Hematopoietic multipotent progenitor cell treated with erythropoietin and hydrocortisone succinate and interleukin-3 and kit ligand, for 17 days (in vitro differentiated cells): ENCODE results near the gene DYRK4.

Experiments
- DNase-seq: peaks from one replicate; pipeline ENCODE4 v3.0.0-alpha.2; 2015; ENCODE audit warnings: low spot score

Gene DYRK4

GRCh38 chr12:4563336-4563735, 1.3 kb downstream of the DYRK4 start:
- no peak for DNase-seq

DNA sequence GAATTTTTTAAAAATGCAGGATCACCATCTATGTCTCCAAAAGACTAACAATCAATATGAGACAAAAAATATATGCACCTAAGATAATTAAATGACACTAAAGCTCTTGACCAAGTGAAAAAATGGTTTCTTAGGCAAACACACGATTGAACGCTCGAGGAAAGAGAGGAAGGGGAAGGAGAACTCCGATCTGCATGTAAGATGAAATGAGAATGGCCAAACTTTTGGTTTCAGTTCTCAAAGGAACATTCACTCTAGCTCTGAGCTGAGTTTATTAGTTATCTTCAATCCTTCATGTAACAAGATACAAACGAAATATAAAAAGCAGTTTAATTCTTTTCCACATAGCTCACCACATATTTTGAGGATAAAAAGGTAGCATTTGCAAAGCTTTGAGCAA, 2.8 kb downstream of the DYRK4 start:
- no peak for DNase-seq

DNA sequence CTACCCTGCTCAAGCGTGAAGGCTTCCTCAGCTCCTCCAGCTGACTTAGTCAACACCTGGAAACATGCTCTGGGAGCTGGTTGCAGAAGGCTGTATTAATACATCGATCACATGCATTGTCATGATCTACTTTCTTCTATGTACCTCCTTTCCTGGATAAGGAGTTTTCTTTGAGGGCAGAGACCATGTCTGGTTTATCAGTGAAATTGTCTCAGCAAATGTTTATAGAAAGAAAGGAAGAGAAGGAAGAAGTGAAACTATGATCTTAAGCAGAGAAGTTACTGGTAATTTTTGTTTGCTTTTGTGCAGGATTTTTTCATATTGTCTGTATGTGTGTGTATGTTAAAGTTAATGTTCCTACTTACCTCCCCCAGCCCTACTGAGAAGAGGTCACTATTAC, 4.5 kb downstream of the DYRK4 start:
- DNase-seq: no peak

DNA sequence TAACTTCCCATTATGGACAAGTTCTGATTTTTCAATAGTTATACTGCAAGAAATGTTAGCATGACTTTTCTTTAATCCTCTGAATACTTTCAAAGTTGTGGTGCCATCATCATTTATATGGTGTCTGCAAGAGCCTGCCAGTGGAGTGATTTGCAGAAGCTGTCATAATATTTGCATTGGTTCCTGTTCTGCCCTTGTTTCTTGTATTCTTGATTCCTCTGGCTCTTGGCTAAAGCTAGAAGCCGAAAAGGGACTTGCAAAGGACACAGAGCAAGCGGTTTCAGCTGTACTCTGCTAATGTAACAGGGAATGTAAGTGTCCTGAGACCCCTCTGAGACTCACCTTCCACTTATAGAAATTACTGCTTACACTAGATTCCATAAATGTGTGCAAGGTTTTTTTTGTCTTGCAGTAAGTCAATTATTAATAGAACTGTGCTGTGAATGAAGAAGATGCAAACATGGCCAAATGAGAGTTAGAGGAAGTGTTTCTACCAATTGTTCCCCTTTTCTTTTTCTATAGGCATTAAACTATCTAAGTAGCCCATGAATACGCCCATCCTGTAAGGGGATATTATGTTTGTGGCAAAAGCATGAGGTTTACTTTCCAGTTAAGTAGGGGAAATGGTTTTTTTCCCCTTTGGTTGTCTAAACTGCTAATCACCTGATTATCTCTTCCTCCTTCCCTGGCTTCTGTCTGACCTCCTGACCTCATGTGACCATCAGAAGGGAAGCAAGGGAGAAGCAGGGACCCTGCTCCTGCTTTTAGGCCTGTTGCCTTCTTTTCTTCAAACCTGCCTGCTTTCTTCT, 5.3 kb downstream of the DYRK4 start:
- no peak for DNase-seq

DNA sequence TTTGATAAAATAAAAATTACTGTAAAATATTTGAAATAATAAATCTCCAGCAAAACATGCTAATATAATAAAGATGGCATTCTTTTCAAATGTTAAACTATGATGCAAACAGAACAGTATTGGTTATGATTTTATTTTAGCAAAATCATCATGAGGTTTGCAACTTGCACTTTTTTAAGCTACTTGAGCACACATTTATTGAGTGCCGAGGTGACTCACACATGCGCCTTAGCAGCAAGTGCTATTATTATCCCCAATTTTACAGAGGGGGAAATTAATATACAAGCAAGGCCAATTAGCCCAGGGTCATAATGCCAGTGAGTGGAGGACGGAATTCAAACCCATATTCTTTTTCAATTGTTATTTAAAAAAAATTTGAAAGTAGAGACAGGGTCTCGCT, 7.3 kb downstream of the DYRK4 start:
- no peak for DNase-seq

DNA sequence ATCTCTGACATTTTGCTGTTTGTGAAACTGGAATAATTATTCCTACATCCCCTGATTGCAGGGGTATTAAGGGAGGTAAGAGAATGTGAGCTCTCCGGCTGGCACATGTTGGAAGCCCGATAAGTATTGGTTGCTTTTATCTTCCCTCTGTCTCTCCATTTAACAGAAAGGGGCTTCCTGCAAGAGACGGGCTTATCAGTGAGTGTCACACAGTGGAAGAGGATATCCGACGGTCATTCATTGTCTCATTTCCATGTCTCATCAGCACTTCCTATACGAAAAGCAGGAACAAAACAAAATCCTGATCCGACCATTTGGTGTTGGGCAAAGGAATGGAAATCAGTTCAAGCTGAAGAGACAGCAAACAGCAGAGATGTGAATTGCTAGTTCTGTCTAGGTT, 10.7 kb downstream of the DYRK4 start:
- DNase-seq: no peak

GRCh38 chr12:4579305-4580102, 17.5 kb downstream of the DYRK4 start:
- no peak for DNase-seq

GRCh38 chr12:4580281-4580688, 18.3 kb downstream of the DYRK4 start:
- no peak for DNase-seq

DNA sequence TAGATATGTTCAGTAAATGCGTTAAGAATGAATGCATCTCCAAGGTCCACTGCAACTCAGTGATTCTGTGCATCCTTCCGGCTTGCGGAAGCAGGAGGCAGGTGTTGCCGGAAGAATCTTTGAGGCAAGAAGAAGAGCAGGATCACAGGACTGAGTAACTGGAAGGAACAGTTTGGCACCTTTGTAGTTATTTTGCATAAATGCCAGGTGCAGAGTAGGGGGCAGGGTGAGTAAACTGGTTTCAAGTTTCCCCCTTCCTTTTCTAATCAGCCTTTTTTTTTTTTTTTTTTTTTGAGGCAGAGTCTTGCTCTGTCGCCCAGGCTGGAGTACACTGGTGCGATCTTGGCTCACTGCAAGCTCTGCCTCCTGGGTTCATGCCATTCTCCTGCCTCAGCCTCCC, 22.3 kb downstream of the DYRK4 start:
- DNase-seq: no peak

DNA sequence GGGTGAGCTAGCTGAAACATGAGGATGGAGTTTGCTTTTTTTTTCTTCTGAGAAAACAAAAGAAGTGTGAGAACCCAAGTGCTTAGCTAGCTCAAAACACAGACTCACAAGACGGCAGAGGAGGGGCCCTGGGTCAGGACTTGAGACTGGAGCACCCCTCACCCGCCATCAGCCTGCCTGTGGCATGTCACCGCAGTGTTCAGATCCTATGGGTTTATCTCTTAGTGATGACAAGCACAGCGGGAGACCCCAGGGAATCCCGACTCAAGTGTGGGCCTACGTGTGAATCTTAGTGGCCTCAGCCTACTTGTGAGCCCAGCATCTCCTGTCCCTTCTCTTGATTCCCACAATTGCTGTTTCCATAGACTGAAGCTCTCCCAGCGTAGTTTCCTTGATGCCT, 22.9 kb downstream of the DYRK4 start:
- DNase-seq: no peak

DNA sequence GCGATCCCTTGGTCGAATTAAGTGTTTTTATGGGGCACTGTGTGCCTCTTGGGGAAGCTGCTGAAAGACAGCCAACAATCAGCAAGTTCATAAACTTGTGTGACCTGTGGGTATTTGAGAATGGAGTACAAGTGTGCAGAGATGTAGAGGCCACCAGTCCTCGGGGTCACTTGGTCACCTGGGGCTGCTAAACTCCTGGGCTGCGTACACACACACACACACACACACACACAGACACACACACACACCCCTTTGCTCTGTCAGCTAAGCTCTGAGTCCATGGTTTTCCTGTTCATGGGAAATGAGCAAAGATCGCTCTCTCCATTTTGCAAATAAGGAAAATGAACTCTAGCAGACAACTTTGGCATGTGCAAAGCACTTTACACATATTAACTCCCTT, 24.5 kb downstream of the DYRK4 start:
- no peak for DNase-seq

DNA sequence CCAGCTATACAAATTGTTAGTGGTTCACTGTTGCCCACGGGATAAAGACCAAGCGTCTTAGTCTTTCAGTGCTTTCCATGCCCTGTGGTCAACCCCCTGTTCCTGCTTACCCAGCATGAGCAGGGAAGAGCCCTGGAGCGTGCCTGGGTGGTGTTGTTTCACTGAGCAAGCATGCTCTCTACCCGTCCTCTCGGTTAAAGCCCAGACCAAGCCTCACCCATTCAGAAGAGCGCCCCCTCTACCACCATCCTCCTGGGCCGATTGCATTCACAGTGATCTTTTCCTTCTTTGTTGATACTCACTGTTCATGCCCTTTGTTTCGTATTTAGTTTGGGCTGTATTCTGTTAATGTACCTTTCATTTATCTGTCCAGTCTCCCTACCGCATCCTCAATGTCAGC, 25.1 kb downstream of the DYRK4 start:
- DNase-seq: no peak

GRCh38 chr12:4588916-4589315, 26.9 kb downstream of the DYRK4 start:
- no peak for DNase-seq

GRCh38 chr12:4589941-4590340, 27.9 kb downstream of the DYRK4 start:
- DNase-seq: no peak

DNA sequence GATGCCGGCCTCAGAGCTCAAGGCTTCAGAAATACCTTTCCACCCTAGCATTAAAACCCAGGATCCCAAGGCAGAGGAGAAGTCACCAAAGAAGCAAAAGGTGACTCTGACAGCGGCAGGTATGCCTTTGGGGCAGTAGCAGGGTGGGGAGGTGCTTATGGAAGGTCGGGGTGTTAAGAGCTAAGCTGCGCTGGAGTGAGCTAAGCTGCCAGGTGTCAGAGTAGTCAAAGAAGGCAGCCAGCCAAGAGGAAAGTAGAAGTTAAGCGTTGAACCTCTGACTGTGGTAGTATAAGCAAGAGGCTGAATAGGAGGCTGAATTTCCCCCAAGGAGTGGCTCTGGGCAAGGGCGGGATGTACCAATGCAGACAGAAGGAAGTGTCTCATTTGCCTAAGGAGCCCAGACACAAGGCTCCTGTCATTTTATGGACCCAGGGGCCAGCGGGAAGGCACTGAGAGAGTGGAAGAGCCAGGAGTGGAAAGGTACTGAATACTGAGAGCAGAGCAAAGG, 29.2 kb downstream of the DYRK4 start:
- no peak for DNase-seq

DNA sequence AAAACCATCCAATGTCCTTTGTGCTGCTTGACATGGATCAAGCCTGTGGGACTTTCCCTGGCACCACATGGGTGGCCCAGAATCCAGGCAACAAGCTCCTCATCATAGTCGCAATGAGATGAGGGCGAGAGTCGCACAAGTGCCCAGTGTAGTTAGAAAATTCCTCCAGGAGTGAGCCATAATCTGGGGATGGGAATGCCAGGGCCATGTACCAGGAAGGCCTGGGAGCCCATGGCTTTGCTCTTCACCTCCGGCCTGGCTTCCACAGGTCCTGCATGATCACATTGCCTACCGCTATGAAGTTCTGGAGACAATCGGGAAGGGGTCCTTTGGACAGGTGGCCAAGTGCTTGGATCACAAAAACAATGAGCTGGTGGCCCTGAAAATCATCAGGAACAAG, 33.9 kb downstream of the DYRK4 start:
- no peak for DNase-seq

- no peak for DNase-seq
These were observed 41.4 kb downstream of the DYRK4 start for GRCh38 chr12:4603421-4603820.

DNA sequence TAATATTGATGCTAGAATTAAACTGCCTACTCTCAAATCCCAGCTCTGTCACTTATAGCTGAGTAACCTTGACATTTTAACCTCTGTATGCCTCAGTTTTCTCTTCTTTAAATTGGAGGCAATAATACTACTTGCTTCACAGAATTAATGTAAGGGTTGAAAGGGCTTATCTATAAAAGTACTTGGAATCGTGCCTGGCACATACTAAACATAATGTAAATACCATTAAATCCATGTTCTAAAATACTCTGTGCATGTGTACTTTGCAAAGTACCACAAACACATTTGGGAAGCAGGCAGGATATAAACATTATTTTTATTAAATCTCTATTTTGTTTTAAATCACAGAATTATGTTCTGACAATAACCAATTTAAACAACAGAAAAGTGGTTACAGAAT, 41.9 kb downstream of the DYRK4 start:
- DNase-seq: no peak

DNA sequence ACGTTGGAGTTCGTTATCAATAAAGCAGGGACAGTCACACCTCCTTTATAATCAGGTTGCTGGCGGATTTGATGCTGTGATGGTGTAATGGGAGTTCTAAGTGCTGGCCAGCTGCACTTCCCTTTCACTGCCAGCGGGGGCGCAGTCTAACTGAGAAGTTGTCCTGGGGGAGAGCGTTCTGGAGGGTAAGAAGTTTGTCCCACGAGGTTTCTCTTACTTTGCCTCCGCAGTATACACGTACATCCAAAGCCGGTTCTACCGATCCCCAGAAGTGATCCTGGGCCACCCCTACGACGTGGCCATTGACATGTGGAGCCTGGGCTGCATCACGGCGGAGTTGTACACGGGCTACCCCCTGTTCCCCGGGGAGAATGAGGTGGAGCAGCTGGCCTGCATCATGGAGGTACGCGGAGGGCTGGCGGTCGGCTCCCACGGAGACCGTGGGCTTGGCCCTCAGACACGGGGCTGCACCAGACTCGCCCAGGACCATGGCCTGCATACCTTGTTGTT, 42.7 kb downstream of the DYRK4 start:
- peak; percentile 81 for DNase-seq

- no peak for DNase-seq
These were observed 45.0 kb downstream of the DYRK4 start for GRCh38 chr12:4607056-4607455.

DNA sequence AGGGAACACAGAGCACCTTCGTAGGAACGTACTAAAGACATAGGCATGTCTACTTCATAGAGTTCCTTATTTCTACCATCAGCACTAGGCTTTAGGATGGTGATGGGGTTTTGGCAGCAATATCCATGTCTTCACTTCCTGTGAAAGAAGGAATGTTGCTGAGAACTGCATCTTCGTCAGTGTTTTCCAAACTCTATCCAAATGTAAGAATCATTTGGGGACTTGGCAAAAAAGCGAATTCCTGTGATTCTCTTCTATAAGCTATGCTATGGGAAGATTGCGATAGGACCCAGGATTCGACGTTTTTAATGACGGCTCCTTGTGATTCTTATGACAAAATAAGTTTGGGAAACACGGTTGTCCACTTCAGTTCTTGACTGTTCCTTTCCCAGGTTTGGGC, 47.1 kb downstream of the DYRK4 start:
- no peak for DNase-seq

GRCh38 chr12:4610481-4610880, 48.5 kb downstream of the DYRK4 start:
- no peak for DNase-seq

DNA sequence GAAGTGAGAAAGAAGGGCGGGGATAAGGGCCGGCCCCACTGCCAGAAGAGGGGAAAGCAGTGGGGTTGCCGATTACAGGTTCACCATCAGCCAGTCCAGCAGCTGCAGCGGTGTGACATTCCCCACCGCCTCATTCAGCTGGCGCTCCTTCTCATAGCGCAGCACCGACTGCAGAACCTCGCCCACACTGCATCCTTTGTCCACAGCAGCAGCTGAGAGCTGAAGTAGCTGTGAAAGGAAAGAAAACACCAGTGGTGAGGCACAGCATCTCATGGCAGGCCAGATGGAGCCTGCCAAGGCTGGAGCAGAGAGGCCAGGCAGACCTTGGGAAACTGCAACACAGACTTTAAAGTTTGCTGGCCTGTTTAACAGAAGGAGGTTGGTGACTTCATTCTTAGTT, 53.7 kb downstream of the DYRK4 start:
- no peak for DNase-seq
